Measurements from ENCODE around the gene CACNA2D2. TPM values are rescaled to one million over a fixed set of nuclear protein-coding genes. Genes with fewer than 3 reads are reported as not detected.

Gene CACNA2D2
- total RNA-seq, 1 donor from 2014 or later = 5.0 TPM

DNA sequence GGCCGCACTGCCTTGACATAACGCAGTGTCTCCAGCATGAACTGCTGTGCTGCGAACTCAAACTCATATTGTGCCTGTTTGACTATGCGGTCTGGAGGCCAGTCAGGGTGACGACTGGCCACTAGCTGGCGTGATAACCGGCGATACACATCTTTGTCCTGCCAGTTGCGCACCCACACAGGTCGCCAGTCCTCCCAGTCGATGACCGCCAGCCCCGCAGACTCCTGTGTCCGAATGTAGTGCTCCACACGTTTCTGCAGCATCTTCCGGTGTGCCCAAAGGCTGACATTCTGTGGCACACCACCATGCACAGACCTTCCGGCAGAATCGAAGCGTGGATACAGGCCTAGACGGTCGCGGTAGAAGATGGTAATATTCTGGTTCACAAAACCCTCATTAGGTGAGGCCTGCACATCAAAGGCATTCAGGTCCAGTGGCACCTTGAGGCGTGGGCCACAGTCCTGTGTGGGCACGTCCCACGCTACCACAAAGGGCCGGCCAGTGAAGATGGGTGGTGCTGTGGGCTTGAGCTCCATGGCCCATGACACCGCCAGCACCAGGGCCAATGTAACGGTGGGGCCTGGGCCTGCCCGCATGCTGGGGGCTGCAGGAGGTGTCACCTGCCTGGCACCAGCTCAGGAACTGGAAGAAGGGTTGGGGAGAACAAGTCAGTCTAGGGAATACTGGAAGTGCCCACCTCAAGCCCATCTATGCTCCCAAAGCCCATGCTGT lies 183.4 kb downstream of the CACNA2D2 start:
- Mint-ChIP-seq H3K4me1 (ENCODE audit: low read depth, unreplicated experiment) (peaks cover 16% of the 10 kb centered on the region), H3K27ac (ENCODE audit: unreplicated experiment) (peak overlapping the region; percentile 96), H3K4me3 (ENCODE audit: unreplicated experiment) (peak overlapping the region; percentile 94)

DNA sequence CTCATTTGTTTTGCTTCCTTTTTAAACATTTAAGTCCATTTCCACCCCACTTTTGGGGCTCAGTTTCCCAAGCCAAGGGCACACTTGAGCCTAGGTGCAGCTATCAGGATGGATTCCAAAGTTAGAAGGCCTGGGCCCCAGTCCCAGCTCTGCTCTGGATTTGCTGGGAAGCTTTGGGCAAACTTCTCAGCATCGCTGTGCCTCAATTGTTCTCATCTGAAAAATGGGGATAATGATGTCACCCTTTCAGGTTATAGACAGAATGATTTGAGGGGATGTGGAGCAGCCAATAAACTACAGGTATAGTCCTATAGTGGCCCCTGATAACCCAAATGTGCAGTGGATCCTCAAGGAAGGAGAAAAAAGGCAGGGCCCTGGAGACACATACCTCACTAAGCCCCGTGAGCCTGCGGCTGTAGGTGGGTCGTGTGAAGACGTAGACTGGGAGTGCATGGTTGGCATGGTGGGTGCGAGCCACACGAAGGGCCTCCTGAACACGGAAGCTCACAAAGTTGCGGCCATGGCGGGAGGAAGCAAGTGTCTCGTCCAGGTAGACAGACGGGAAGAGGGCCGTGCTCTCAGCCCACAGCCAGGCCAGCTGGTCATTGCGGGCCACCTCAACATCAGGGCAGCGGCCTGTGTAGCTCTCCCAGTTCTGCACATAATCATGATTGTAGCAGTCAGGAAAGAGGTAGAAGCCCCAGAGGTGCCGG lies 184.1 kb downstream of the CACNA2D2 start:
- peak overlapping the region; percentile 94 for H3K4me3 Mint-ChIP-seq (ENCODE audit: unreplicated experiment)
- H3K27me3 Mint-ChIP-seq (ENCODE audit: unreplicated experiment) = peaks cover 14% of the 10 kb centered on the region
- peaks cover 12% of the 10 kb centered on the region for H3K4me1 Mint-ChIP-seq (ENCODE audit: low read depth, unreplicated experiment)
- no peak for DNase-seq
- TF ChIP-seq, protein P1, sequence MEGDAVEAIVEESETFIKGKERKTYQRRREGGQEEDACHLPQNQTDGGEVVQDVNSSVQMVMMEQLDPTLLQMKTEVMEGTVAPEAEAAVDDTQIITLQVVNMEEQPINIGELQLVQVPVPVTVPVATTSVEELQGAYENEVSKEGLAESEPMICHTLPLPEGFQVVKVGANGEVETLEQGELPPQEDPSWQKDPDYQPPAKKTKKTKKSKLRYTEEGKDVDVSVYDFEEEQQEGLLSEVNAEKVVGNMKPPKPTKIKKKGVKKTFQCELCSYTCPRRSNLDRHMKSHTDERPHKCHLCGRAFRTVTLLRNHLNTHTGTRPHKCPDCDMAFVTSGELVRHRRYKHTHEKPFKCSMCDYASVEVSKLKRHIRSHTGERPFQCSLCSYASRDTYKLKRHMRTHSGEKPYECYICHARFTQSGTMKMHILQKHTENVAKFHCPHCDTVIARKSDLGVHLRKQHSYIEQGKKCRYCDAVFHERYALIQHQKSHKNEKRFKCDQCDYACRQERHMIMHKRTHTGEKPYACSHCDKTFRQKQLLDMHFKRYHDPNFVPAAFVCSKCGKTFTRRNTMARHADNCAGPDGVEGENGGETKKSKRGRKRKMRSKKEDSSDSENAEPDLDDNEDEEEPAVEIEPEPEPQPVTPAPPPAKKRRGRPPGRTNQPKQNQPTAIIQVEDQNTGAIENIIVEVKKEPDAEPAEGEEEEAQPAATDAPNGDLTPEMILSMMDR (IDR thresholded peaks at IDR 0.05; ENCODE audit: partially characterized antibody, unreplicated experiment) = no peak
- H3K9me3 Mint-ChIP-seq (ENCODE audit: unreplicated experiment) = peaks cover 4% of the 10 kb centered on the region
- H3K27ac Mint-ChIP-seq (ENCODE audit: unreplicated experiment) = no peak overlapping the region
- H3K36me3 Mint-ChIP-seq (ENCODE audit: unreplicated experiment) = no peaks in the 10 kb centered on the region

More for the DNA sequence above, 183.4 kb downstream of the CACNA2D2 start:
- TF ChIP-seq, protein P1 (IDR thresholded peaks at IDR 0.05; ENCODE audit: partially characterized antibody, unreplicated experiment) = no peak
- Mint-ChIP-seq H3K27me3 (ENCODE audit: unreplicated experiment) (peaks cover 14% of the 10 kb centered on the region), H3K36me3 (ENCODE audit: unreplicated experiment) (no peaks in the 10 kb centered on the region), H3K9me3 (ENCODE audit: unreplicated experiment) (peaks cover 6% of the 10 kb centered on the region)
- DNase-seq = no peak

DNA sequence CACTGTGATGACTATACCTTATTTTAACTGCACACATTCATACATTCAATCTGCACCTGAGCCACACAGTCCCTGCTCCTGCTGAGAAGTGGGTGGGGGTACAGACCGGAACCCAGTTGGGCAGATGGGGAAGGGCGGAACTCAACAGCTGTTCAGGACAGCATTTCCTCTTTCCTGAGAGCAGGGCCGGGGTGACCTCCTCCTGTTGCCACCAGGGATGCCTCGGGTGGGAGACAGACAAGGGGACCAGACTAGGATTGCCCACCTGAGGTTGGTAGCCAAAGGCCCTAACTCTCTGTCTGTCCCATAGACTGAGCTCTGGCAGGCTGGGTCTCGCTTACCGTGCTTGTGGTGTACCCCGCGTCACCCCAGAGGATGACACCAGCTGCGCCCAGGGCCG lies 184.8 kb downstream of the CACNA2D2 start:
- Mint-ChIP-seq H3K27ac (ENCODE audit: unreplicated experiment) (no peak overlapping the region), H3K4me3 (ENCODE audit: unreplicated experiment) (peak overlapping the region; percentile 52)

DNA sequence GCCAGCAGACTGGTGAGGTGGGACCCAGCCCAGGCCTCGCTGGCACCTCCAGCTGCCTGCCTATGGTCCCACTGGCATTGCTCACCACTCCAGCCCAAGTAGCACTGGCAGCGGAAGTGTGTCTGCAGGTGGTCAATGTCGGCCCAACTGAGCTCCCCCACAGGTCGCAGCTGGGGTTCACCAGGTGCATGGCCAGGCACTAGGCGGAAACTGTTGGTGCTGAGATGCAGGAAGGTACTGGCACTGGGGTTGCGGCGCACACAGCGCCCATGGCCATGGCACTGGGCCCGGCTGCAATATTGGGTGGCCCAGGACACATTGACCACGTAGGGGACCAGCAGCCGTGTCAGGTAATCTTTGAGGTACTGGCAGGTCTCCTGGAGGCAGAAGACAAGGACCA lies 185.3 kb downstream of the CACNA2D2 start:
- Mint-ChIP-seq H3K27ac (ENCODE audit: unreplicated experiment) (no peak overlapping the region), H3K4me3 (ENCODE audit: unreplicated experiment) (no peak overlapping the region), H3K4me1 (ENCODE audit: low read depth, unreplicated experiment) (peaks cover 12% of the 10 kb centered on the region), H3K9me3 (ENCODE audit: unreplicated experiment) (peaks cover 5% of the 10 kb centered on the region), H3K27me3 (ENCODE audit: unreplicated experiment) (peaks cover 15% of the 10 kb centered on the region), H3K36me3 (ENCODE audit: unreplicated experiment) (peaks cover 6% of the 10 kb centered on the region)
- DNase-seq = no peak
- TF ChIP-seq, protein P1 (IDR thresholded peaks at IDR 0.05; ENCODE audit: partially characterized antibody, unreplicated experiment) = no peak

More for the DNA sequence above, 184.8 kb downstream of the CACNA2D2 start:
- Mint-ChIP-seq H3K9me3 (ENCODE audit: unreplicated experiment) (peaks cover 4% of the 10 kb centered on the region), H3K27me3 (ENCODE audit: unreplicated experiment) (peaks cover 14% of the 10 kb centered on the region), H3K4me1 (ENCODE audit: low read depth, unreplicated experiment) (peaks cover 12% of the 10 kb centered on the region), H3K36me3 (ENCODE audit: unreplicated experiment) (peaks cover 4% of the 10 kb centered on the region)
- TF ChIP-seq, protein P1 (IDR thresholded peaks at IDR 0.05; ENCODE audit: partially characterized antibody, unreplicated experiment) = no peak
- DNase-seq = no peak

DNA sequence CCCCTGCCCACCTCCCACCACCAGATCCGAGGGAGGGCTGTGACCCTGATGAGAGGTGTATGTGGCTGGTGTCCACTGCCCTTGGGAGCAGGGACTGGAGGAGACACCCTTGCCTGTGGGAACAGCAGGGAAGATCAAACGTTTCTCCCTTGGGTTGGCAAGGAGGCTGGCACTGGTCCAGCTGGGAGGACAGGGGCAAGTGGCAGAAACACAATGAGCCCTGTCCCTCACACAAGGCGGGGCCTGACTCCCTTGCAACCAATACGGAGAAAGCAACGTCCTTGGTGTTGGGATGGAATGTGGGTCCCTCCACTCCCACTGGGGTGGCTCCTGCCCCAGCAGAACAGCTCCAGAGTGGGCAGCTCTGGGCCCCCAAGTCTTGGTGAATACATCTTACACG lies 186.1 kb downstream of the CACNA2D2 start:
- Mint-ChIP-seq H3K27me3 (ENCODE audit: unreplicated experiment) (peaks cover 16% of the 10 kb centered on the region), H3K4me1 (ENCODE audit: low read depth, unreplicated experiment) (peaks cover 12% of the 10 kb centered on the region), H3K27ac (ENCODE audit: unreplicated experiment) (no peak overlapping the region), H3K4me3 (ENCODE audit: unreplicated experiment) (peak overlapping the region; percentile 9), H3K9me3 (ENCODE audit: unreplicated experiment) (peaks cover 3% of the 10 kb centered on the region), H3K36me3 (ENCODE audit: unreplicated experiment) (peaks cover 6% of the 10 kb centered on the region)
- DNase-seq = no peak
- TF ChIP-seq, protein P1 (IDR thresholded peaks at IDR 0.05; ENCODE audit: partially characterized antibody, unreplicated experiment) = no peak

Data from glutamatergic neuron (in vitro differentiated cells).